GM03348 (cell line): ENCODE data around the gene PTPRN2.
"Not testable (repeated sequence)": the region's sequence is repeated elsewhere in the genome, so short reads cannot be mapped to it uniquely, and the experiment has no call there.

Experiments used
- DNase-seq: peaks from one replicate; pipeline ENCODE4 v3.0.0; 2012; ENCODE audit warnings: low spot score

PTPRN2 gene

DNA sequence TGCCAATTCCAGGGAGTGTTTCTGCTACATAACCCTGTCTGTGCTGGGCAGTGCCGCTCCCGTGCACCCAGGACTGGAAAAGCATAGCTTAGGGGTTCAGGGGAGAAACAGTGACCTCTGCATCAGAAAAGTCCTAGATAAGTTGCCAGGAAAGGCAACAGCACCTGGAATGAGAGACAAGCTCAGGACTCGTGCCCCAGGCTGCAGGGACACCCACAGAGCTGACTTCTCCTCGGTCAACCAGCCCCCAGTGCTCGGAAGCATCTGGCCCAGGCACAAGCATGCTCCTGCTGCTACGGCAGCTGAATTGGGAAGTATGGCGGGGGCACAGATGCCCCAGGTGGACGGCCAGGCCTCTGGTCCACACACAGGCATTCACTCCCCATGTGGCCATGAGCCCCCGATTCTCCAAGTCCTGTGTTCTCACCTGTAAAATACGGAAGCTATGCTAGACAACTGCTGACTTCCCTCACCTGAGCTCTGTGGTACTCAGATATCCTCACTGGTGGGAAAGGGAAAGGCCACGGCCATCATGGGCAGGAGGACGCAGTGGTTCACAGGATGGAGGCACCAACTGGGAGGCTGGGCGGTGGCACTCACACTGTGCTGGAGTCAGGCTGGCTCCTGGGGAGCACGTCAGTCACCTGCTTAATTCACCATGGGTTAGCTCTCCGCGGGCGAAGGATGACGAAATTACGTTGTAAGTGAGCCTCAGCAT, 220.5 kb downstream of the PTPRN2 start:
- DNase-seq = no peak

GRCh38 chr7:158366346-158366745, 221.3 kb downstream of the PTPRN2 start:
- DNase-seq = no peak

GRCh38 chr7:158365267-158365666, 222.4 kb downstream of the PTPRN2 start:
- DNase-seq = no peak

DNA sequence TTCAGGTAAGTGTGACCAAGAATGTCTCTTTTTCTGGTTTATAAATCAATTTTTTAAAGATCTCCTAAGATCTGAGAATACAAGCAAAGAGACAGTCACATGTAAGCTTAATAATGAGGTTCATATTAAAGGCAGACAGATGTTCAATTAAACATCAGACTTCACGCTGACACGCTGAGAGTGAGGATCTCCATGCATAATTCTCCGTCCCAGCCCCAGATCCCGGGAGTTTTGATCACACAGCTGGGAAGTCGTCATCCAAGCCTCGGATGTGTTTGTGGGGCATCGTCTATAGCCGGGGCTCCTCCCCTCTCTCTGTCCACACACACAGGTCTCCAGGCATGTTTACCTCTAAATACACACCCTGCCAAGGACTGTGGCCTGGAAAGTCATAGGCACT, 223.2 kb downstream of the PTPRN2 start:
- DNase-seq = no peak

- DNase-seq = no peak
Observed at GRCh38 chr7:158362912-158363905, 224.4 kb downstream of the PTPRN2 start.

- no peak for DNase-seq
Observed at GRCh38 chr7:158362001-158362400, 225.6 kb downstream of the PTPRN2 start.

DNA sequence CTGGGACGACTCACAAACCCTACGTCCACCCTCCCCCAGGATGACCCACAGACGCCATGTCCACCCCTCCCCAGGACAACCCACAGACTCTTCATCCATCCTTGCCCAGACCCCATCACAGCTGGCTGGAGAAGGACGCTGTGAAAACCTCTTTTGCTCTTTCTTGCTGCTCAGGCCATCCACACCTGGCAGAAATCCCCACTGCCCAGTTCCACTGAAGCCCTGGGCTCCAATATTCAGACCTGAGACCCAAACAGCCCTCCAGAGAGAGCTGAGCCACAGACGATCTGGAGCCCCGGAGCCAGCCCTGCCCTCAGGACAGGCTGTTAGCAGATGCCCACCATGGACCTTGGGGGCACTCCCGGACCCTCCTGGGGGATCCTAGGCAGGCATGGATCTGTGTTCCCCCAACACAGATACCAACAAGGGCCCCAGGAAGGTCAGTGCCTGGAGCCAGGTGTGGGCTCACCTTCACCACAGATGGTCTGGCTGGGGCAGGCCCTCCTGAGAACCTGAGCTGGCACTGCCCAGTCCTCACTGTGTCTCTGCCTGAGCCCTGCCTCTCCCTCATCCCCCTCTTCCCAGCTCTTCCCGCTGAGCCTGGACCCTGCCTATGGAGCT, 226.2 kb downstream of the PTPRN2 start:
- no peak for DNase-seq

DNA sequence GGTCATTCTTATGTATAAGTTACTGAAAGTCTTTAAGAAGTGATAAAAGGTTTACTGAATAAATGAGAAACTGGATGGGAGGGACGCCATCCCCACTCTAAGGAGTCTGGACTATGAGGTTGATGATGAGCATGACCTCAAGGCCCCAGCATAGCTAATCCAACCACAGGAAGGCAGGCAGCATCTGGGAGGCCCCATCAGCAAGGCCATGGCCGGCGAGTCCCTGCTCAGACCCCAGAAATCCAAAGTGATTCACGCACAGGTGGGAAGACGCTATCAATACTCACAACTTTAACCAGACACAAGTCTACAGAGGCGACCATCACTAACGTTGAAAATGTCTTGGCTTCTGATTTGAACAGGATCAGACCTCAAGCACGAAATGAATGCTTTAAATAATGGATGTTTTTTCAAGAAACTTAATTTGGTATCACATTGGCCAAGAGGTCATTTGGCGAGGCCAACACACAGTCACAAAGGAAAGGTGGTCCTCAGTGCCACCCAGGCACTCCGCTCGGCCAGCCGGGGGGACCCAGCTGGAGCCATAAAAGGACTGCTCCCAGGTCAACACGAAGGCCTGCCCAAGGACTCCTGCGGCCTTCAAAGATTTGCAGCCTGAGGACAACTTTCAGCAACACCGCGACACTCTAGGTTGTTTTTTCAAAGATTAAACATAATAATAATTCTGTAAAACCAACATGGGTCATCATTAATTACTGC, 228.5 kb downstream of the PTPRN2 start:
- DNase-seq = no peak

- no peak for DNase-seq
Observed at GRCh38 chr7:158357898-158358821, 229.5 kb downstream of the PTPRN2 start.

- DNase-seq = no peak
Observed at GRCh38 chr7:158357106-158357897, 230.3 kb downstream of the PTPRN2 start.

- no peak for DNase-seq
Observed at GRCh38 chr7:158356454-158356853, 231.2 kb downstream of the PTPRN2 start.

- DNase-seq = no peak
Observed at GRCh38 chr7:158355456-158356065, 232.1 kb downstream of the PTPRN2 start.

DNA sequence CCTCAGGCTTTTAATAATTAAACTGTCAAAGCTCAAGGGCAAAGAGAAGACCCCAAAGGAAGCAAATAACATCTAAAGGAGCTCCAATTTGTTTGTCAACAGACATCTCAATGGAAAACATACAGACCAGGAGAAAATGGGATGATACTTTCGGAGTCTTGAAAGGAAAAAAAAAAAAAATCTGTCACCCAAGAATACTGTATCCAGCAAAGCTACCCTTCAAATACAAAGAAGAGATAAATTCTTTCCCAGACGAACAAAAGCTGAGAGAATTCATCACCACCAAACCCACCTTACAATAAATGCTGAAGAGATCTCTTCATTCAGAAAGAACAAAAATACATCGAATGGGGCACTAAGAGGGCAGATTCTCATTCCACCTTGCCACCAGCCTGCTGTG, 232.8 kb downstream of the PTPRN2 start:
- DNase-seq = no peak

DNA sequence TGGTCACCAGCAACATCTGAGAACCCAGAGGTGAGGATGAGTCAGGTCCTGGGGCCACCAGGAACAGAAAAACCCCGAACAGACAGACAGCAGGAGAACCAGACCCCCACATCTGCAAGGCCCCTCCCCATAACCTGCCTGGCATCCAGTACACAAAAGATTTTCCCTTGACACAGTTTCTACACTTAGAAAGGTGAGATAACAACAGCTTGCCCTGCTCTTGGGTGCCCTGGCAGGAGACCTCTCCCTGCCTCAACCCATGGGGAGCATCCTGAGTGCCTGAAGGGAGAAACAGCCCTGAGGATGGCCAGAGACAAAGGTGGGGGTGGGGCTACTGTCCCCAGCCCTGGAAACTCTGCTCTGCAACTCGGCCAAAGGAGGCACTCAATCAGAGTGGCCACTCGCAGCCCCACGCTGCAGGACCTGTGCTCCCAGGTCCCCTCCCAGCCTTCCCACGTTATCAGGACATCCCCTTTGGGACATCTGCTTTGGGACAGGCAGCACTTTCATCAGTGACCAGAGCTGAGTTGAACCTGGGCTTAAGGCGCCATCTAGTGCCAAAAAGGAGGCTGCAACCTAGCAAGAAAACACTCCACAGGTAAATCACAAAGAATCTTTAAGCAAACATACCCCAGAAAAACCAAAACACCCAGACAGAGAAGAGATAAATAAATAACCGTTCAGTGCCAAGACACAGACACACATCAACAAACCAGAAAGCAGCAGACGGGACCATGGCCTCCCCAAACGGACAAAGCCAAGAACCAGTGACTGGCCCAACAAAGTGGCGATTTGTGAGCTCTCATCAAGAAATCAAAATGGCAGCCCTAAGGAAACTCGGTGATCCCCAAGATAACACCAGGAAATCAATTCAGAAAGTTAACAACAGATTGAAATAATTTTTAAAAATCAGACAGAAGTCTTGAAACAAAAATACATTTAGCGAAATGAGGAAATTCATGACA, 233.7 kb downstream of the PTPRN2 start:
- no peak for DNase-seq

DNA sequence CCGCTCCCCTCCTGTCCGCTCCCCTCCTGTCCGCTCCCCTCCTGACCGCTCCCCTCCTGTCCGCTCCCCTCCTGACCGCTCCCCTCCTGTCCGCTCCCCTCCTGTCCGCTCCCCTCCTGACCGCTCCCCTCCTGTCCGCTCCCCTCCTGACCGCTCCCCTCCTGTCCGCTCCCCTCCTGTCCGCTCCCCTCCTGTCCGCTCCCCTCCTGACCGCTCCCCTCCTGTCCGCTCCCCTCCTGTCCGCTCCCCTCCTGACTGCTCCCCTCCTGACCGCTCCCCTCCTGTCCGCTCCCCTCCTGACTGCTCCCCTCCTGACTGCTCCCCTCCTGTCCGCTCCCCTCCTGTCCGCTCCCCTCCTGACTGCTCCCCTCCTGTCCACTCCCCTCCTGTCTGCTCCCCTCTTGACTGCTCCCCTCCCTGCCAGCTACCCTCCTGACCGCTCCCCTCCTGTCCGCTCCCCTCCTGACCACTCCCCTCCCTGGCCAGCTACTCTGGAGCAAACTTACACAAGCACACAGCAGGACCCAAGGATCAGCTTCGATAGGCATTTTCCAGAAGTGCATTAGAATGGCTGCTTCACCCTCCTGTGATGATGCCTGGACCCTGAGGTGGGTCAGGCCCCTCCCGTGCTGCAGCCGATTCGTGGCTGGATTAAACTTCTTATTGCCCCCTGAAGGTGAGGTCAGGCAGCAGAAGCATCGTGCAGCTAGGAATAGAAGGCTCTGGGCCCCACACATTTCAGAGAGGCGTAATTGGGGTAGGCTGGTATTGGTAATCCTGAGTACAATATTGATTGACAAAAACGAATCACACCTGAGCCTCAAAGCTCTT, 235.5 kb downstream of the PTPRN2 start:
- not testable (repeated sequence) for DNase-seq

DNA sequence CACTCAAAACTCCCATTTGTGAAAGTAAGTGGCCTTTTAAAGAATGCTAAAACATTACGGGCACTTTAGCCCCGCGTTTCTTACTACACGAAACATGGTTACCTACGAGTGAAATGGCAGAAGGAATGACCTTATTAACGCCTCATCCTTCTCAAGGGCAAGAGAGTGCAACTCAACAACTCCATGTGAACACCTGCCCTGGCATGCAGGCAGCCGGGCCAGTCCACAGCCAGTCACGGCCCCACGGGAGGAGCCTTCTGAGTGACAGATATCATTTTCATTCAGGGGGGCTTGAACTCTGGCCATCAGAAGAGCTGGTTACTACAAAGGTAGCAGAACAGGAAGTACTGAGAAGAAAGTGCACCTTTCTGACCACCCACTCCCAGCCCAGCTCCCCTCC, 236.1 kb downstream of the PTPRN2 start:
- no peak for DNase-seq

DNA sequence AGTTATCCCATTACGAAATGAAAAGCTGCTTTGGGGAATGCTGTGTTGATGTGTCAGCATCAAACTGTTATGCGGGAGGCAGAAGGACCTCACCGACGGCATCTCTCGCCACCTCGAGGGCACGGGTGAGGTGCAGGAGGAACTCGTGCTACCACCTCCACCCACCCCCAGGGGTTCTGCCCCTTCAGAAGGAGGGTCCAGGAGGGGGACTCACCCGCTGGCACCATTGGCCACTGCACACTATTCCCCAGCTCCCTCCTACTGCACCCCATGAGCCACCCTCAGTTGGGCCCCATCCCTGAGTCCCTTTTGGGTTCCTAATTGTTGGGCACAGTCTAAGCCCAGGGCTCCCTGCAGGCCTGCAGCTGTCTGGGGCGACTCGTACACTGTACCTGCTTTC, 236.6 kb downstream of the PTPRN2 start:
- no peak for DNase-seq
